SIG-M5 (cell line): ENCODE measurements around the gene ST6GALNAC1.
"Not testable (repeated sequence)": the region's sequence is repeated elsewhere in the genome, so short reads cannot be mapped to it uniquely, and the experiment has no call there.

ENCODE experiments used
- DNase-seq: peaks from one replicate; lab custom pipeline; 2025; lab: John Stamatoyannopoulos, UW

ST6GALNAC1 gene

DNA sequence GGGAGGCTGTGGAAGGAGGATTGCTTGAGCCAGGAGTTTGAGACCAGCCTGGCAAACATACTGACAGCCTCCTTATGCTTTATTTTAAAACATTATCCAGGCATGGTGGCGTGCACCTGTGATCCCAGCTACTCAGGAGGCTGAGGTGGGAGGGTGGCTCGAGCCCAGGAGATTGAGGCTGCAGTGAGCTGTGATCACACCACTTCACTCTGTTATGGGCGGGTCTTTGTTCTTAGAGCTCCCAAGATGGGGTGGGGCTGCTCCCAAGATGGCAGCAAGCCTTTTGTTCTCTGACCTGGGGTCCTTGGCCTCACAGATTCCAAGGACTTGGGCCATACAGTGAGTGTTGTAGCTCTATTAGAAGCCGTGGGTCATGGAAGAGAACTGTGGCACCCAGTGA lies 31.8 kb downstream of the ST6GALNAC1 start:
- no peak for DNase-seq

DNA sequence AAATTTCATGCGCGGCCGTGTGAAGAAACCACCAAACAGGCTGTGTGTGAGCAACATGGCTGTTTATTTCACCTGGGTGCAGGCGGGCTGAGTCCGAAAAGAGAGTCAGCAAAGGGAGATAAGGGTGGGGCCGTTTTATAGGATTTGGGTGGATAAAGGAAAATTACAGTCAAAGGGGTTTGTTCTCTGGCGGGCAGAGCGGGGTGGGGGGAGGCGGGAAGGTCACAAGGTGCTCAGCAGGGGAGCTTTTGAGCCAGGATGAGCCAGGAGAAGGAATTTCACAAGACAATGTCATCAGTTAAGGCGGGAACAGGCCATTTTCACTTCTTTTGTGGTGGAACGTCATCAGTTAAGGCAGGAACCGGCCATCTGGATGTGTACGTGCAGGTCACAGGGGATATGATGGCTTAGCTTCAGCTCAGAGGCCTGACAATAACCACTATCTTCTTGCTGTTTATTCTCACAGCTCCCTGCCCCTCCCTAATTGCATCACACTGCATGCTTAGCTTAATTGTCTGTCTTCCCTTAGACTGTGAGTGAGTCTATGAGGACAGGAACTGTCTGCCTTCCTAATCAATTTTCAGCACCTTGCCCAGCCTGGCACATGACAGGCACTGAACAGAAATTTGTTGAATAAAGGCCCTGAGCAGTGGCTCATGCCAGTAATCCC lies 32.3 kb downstream of the ST6GALNAC1 start:
- not testable (repeated sequence) for DNase-seq

GRCh38 chr17:76606685-76607084 lies 36.9 kb downstream of the ST6GALNAC1 start:
- not testable (repeated sequence) for DNase-seq

GRCh38 chr17:76601065-76601464 lies 42.5 kb downstream of the ST6GALNAC1 start:
- DNase-seq: no peak

DNA sequence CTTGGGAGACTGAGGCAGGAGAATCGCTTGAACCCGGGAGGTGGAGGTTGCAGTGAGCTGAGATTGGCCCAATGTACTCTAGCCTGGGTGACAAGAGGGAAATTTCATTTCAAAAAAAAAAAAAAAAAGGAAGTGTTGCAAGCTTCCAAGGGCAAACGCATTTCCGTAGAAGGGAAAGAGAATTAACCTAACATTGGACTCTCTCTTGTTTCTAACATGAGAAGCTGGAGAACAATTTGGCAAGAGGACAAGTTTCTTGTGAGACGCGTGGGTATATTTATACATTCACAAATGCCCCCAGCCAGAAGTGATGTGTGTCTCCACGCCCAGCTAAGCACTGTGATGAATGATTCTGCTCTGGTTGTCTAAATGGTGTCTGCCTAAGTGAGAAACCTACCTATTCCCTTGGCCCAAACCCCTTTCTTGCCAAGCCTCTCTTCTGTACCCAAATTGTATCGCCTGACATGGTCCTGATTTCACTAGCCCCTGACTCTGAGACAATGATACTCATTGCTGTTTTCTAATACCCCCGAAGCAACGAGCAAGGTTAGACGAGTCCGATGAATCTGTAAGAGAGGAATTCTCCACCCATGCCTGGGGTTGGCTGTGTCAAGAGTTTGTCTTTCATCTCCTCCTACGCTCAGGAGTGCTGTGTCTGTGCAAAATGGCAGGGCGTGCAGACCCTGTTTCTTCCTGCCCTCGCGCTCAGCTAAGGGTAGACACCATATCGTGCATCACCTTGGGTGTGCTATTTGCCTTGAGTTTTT lies 43.7 kb downstream of the ST6GALNAC1 start:
- peak; percentile 65 for DNase-seq

GRCh38 chr17:76598004-76598439 lies 45.5 kb downstream of the ST6GALNAC1 start:
- DNase-seq: peak; percentile 74

GRCh38 chr17:76597156-76598003 lies 46.2 kb downstream of the ST6GALNAC1 start:
- DNase-seq: no peak

GRCh38 chr17:76594690-76595089 lies 48.9 kb downstream of the ST6GALNAC1 start:
- no peak for DNase-seq

DNA sequence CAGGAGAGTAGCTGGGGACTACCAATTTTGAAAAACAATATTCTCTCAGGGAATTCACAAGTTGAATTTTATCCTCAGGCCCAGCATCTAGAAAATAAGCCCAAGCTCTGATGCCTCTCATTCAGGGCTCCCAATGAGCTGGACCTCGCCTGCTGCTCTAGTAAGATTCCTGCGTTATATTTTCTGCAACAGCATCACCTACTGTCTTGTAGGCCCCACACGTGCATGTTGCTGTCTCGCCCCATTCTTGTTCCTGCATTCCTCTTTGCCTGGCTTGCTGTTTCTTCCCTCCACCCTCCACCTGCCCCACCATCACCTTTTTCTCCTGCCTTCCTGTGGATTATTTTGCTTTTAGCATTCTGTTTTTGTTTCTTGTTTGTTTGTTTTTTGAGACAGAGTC lies 49.6 kb downstream of the ST6GALNAC1 start:
- no peak for DNase-seq

DNA sequence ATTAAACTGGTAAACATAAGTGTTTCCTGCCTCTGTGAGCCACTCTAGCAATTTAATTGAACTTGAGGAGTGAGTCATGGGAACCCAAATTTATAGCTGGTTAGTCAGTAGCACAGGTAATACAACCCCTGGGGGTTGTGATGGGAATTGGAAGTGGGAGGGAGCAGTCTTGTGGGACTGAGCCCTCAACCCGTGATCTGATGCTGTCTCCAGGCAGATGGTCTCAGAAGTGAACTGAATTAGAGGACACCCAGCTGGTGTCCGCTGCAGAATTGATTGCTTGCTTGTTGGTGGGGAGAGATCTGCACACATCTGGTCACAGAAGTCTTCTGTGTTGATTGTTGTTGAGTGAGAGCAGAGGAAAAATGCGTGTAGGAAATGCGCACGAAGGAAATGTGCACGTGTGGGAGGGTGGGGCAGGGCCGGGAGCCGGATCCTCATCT lies 50.2 kb downstream of the ST6GALNAC1 start:
- DNase-seq: no peak

GRCh38 chr17:76588182-76588581 lies 55.4 kb downstream of the ST6GALNAC1 start:
- no peak for DNase-seq

DNA sequence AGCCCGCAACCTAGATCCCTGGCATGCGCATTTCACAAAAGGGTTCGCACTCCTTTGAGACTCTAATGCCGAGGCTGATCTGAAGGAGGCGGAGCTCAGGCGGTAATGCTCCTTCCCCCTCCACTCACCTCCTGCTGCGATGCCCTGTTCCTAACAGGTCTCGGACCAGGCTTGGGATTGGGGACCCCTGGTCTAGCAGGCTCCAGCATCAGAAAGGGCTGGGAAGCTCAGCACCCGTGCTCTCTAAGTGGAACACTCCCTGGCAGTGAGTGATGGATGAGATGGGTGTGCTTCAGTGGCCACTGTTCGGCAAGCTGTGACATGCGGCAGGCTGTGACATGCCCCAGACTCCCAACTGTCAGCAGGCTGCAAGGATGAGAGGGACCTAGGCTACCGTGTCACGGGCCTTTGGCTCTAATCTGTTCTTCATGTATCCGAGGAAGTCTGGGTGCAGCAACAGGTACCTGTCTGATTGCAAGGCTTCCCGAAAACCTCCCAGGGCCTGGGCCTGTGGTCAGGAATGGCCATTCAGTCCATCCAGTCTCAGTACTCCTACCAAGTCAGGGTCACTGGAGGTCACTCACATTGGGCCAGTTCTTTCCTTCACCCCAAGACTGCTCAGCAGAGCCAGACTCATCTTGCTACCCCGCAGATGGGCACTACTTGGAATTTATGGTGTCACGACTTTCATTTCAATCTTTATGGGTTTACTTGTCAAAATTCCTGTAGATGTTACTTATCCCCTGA lies 56.6 kb downstream of the ST6GALNAC1 start:
- DNase-seq: no peak

GRCh38 chr17:76585649-76586593 lies 57.6 kb downstream of the ST6GALNAC1 start, which contains the start of gene ST6GALNAC2:
TSS of gene ST6GALNAC2 (minus strand) at chr17:76585860. CDS start at chr17:76585808, 52 bp downstream.
- DNase-seq: no peak

DNA sequence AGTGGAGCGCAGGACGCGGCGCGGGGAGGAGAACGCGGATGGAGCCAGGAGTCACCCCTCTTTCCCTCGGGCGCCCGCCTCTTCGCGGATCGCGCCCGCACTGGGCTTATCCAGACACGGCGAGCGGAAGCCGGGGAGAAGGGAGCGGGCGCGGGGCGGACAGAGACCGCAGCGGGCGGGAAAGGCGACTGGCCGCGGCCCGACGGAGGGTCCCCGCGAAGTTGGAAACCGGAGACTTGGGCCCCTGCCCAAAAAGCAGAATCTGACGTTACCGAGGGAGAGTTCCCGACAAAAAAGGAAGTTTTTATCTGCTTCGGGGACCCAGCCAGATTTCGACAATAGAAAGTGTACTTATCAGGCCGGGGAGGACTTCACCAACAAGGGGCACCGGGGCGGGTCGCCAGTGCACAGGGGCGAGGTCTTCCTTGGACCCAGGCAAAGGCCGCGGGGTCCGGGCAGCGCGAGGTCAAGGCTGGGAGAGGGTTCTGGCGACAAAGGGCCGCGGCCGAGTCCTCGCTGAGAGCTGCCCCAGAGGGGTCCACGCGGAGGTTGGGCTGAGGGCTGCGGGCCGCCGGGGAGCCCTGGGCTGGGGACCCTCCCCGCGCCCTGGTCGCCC lies 58.4 kb downstream of the ST6GALNAC1 start:
- no peak for DNase-seq

- no peak for DNase-seq
These were observed 59.0 kb downstream of the ST6GALNAC1 start for GRCh38 chr17:76584427-76585032.

DNA sequence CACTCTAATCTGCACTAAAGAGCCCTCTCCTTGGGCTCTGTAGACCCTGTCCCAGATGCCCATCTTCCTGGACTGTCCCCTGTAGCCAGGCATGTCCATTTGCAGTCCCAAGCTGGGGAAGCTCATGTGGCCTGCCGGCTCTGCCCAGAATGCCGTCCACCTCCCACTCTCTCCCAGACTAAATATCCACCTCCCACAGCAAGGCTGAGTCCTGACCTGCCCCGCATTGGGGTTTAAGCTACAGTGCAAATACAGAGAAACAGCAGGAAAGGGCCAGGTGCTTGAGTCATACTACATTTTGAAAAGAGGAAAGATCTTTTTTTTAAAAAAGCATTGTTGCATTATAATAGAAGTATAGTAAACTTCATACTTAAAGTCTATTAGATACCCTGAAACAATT lies 60.9 kb downstream of the ST6GALNAC1 start:
- no peak for DNase-seq

- DNase-seq: no peak
These were observed 62.0 kb downstream of the ST6GALNAC1 start for GRCh38 chr17:76581515-76581914.

DNA sequence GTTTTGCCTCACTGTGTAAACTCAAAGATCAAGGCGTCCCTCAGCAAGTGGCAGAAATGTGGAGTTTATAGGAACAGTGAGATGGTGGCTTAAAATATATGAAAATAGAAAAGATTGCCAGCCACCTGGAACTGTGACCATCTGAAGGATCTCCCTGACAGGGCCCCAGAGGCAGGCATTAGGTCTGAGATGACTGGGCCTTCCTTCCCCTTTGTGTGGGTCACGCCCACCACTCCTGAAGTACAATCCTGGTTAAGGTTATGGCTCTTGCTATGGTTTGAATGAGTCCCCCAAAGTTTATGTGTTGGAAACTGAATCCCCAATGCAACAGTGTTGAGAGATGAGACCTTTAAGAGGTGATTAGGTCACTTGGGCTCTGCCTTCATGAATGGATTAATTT lies 64.3 kb downstream of the ST6GALNAC1 start:
- no peak for DNase-seq

- no peak for DNase-seq
These were observed 65.2 kb downstream of the ST6GALNAC1 start for GRCh38 chr17:76578376-76578775.

DNA sequence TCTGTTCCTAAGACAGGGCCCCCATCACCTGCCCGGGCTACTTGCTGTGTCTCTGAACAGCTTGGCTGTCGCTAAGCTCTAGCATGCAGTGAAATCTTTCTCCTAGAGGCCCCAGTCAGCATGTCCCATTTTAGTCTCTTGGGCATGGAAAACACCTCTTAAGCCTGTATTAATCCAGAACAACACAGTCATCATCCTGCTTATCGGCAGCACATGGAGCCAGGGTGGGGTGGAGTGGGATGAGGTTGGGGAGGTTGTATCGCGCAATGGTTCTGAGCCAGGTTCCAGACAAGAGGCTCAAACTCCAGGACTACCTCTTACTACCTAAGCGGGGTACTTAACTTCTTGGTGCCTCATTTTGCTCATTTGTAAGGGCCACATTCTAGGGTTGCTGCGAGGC lies 65.7 kb downstream of the ST6GALNAC1 start:
- DNase-seq: no peak
